DMS53 treated with DMSO at 0.1 percent for 48 hours (cell line): Measurements from ENCODE around the gene ADORA2A.

Experiments used
- DNase-seq: peaks from one replicate; lab custom pipeline; 2025; ENCODE audit not compliant: unreplicated experiment; lab: John Stamatoyannopoulos, UW

ADORA2A gene

DNA sequence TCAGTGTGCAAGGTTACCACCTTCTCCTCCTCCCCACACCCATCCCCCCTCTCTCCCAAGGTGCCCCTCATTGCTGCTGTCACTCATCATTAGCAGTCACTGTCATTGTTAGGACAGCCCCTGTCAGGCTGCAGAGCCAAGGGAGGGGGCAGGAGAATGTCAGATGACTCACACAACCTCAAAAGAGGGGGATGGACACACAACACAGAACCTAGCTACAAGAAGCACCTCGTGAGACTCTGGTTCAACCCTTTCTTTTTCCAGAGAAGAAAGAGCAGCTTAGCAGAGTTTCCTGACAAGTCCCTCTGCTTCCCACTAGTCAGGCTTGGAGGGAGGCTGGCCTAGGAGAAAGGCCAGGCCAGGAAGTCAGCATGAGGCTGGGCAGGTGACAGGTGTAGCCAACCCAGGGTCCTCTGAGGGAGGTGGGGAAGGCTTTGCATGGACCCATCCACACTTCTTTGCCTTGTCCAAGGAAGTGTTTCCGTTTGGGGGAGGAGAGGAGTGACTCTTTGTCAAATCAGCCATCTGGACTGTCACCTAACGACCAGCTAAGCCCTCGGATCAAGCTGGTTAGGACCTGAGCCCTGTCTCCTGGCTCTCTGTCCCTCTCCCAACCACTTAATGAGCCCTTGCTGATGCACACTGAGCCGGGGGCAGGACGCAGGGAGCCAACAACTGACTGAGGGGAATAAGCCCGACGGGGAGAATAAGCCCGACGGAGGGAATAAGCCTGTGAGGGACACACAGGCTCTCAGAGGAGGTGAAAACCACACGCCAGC is 18.3 kb downstream of the ADORA2A start:
- DNase-seq: no peak

DNA sequence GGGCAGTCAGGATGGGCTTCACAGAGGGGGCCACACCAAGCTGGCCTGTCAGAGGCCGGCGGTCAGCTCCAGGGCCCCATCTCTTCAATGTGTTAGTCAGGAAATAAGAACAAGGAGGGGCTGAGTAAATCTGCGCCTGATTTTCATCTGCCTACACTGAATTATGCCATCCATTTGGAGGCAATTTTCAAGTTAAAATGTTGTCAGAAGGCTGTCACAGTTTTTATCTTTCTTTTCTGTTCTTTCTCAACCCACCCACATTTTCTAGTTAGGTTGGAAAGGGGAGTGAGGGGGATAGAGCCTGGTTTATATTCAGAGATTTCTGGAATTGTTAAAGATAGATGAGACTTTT is 18.8 kb downstream of the ADORA2A start:
- DNase-seq: no peak

DNA sequence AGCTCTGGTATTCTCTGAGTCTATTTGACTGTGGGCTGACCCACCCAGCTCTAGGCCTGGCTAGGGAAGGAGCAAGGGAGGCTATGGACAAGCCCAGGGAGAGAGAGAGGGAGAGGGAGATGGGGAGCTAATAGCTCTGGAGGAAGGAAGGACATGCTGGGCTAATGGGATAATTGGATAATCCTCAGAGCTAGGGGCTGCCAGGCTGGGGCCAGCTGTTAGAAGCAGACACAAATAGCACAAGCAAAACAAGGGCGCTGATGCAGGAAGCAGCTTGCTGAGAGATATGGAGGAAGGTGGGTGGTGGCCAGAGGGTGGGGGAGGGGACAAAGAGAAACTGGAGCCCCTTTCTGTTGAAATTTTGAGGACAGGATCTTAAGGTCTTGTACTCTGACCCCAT is 23.2 kb downstream of the ADORA2A start:
- DNase-seq: no peak

DNA sequence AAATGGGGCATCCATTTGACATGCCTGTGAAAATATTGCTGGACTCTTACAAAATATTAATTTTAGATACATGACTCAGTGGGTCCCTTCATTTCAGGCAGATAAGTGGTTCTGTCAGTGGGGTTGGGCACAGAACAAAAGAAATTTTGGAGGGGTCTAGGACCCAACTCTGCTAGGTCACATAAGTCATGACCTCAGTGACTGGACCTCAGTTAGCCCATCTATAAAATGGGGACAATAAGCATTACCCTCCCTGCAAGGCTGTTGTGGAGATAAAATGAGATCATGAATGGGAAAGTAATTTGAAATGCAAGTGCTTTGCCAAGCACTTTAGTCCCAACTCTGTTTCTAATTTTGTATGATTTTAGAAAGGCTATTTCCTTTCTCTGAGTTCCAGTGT is 23.8 kb downstream of the ADORA2A start:
- no peak for DNase-seq

DNA sequence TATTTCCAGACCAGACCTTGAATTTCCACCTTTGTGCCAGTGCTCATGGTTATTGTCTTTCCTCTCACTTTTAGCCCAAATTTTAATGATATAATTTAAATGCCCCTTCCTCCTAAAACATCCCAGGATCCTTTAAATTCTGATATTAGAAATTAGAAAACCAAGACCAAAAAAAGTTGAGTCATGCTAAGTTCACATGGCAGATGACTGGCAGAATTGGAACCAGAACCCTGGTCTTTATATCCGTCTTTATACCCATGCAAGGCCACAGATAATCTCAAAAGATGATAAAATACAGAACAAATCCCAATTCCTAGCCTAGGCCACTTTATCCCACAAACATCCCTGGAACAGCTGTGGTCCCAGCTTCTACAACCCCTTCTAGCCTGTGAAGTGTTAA is 26.5 kb downstream of the ADORA2A start:
- no peak for DNase-seq

DNA sequence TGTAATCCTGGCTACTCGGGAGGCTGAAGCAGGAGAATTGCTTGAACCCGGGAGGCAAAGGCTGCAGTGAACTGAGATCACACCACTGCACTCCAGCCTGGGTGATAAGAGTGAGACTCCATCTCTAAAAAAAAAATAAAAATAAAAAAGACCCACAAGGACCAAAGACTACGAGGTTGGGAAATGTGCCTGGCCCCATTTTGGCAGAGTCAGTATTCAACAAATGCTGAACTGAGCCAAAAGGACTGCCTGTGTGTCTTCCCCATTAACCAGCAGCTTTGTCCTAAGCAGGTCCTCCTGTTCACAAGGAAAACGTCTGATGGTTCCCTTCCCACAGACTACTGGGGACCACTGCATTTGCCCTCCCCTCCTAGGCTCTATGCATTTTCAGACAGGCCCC is 27.6 kb downstream of the ADORA2A start:
- no peak for DNase-seq

DNA sequence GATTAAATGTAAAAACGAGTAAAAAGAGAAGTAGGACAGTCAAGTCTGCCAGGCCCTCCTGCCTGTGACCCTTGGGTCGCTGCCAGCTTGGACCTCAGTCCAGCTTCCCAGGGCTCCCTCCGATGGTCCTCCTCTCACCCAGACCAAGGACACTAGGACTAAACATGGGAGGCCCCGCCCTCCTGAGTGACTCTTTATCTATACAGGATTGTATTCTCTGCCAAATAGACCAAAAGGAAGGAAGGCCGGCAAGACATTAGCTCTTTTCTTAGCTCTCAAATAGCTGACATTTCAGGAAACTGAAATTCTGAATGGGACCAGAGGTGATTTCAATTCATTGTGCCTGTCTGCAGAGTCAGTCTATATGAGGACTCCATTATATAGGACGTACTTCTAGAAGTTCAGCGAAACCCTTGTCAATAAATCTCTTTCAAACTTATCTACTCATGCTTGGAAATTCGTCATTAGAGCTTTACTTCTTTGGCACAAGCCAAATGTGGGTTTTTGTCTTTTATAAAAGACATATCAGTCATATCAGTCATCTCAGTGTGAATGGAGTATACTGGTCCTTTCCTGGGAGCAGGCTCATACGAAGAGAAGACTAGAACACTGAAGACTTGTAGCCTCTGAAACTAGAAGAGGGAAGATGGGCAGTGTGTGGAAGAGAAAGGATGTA is 28.5 kb downstream of the ADORA2A start:
- DNase-seq: no peak

DNA sequence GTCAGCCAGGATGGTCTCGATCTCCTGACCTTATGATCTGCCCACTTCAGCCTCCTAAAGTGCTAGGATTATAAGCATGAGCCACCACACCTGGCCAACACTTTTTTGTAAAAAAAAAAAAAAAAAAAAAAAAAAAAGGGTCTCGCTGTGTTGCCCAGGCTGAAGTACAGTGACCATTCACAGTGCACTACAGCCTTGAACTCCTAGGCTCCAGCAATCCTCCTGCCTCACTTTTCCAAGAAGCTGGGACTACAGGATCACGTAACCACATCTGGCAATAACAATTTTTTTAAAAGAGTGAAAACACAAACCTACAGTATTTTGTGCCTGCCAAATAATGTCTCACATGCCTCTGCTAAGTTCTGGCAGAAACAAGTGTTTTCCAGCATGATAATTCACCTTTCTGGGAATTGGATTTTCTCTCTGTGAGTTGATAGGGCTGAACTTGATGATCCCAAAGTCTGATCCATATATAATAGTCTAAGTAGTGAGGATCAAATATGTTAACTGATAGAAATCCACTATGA is 30.6 kb downstream of the ADORA2A start:
- DNase-seq: no peak

DNA sequence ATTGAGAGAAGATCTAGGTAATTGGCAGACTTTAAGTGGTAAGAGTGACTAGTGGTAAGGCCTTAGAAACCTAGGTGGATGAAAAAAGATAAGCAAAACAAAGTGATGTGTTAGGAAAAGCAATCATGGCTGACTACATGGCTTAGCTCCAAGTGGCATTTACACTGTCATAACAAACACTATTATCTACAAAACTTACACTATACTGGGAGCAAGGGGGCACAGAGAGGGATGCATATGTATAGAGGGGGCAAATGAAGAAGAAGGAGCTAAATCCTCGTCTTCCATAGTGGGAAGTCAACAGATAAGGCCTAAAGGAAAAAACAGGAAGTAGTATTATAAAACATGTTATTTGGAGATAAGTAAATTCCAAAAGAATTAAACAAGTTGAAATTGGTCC is 32.5 kb downstream of the ADORA2A start:
- no peak for DNase-seq

DNA sequence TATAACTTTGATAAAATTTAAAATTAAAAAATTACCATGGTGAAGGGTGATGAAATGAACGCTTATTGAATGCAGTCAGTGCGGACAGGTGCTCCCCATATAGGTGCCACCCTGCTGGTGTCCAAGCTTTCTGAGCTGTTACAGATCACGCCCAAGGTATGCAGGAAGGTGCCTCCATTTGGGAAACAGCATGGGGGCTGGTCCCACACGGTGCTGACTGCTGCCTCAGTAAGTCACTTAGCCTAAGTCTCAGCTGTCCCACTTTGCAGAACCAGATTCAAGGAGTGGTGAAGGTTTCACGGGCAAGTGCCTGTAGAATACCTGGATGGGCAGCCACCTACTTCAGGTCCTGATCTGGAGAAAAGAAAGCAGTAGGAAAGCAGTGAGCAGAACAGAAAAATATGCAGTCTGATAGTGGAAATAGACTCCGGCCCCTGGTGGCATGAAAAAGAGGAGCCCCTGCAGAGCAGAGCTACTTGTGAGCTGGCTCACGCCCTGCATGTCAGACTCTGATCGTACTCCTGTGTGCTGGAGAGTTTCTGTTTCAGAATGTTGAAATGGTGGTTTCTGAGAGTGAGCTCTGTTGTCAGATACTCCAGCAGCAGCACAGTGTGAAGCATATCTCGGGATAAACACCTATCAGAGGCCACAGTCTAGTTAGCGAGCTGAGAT is 33.2 kb downstream of the ADORA2A start:
- no peak for DNase-seq

DNA sequence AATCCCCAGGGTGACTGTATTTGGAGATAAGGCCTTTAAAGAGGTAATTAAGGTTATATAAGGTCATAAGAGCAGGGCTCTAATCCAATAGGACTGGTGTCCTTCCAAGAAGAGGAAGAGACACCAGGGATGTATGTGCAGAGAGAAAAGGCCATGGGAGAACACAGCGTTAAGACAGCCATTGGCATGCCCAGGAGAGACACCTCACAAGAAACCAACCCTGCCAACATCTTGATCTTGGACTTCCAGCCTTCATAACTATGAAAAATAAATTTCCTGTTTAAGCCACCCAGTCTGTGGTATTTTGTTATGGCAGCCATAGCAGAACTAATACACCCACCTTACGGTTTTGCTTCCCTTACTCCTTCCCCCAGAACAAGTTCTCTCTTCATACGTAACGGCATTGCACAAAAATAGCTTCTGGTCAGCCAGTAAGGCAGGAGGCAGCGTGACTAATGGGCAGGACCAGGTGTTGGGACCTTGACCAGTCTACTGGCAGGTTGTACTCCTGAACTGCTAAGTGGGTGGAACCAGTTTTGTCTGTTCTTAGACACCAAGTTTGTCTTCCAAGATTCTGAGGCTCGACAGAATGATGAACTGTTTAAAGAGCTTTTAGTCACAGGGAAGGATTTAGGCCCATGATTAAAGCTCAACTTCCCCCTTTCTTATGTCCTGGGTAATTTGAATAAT is 35.8 kb downstream of the ADORA2A start:
- no peak for DNase-seq

DNA sequence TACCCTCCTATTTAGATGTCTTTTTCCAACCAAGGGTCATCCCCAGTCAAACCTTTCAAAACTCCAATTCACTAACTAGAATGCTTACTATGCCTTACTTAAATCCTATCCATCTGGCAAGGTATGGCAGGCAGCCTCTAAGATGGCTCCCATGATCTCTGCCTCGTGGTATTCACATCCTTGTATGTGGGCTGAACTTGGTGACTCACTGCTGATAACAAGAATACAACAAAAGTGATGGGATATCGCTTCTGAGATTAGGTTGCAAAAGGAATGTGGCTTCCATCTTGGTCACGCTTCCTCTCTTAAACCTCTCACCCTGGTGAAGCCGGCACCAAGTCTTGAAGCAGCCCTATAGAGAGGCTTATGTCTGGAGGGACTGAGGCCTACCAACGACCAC is 38.2 kb downstream of the ADORA2A start:
- no peak for DNase-seq

DNA sequence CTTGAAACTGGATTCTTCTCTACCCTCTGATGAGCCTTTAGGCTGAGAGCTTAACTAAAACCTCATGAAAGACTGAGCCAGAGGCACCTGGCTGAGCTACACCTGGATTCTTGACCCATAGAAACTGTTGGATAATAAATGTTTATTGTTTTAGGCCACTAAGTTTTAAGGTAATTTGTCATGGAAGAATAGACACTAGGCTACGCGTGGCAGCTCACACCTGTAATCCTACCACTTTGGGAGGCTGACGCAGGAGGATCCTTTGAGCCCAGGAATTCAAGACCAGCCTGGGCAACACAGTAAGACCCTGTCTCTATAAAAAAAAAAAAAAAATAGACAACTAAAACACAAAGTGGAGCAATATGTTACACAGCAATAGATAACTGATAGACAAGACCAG is 38.6 kb downstream of the ADORA2A start:
- no peak for DNase-seq

DNA sequence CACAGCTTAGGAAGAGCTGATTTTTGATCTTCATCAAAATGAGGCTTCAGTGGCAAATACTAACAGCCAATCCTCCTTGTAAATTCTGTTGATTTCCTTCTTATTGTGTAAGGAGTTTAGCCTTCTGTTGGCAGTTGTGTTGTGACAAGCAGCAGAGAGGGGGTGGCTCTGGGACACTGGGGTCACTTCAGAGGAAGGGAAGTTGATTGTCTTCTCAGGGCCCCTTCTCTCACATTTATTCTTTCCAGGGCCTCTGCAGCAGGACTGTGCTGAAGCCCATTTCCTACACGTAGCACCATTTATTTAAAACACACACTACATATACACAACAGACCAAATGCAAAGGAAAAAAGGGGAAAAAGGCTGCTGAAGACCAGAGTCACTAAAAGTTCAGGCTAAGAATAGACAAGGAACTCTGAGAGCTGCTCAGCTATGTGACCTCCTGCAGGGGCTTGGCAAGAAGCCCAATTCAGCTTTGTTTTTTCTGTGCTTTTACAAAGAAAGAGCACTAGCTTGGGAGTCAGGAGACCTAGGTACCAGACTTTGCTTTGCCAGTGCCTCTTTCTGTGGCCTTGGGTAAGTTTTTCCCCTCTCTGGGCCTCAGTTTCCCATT is 39.4 kb downstream of the ADORA2A start:
- DNase-seq: no peak

DNA sequence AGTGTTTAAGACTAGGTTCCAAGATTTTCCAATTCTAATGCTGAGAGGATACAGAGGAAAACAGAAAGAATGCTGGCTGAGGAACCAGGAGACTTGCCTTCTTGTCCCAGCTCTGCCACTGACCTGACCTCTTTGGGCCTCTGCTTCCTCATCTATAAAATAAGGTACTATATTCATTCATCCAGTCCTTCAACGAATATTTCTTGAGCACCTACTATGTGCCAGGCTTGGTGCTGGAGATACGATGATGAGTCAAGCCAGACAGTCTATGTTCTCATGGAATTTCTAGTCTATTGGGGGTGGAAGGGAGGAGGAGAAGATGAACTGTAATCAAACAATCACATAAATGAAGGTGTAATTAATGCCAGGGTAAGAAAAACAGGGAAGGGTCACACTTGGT is 39.9 kb downstream of the ADORA2A start:
- no peak for DNase-seq

DNA sequence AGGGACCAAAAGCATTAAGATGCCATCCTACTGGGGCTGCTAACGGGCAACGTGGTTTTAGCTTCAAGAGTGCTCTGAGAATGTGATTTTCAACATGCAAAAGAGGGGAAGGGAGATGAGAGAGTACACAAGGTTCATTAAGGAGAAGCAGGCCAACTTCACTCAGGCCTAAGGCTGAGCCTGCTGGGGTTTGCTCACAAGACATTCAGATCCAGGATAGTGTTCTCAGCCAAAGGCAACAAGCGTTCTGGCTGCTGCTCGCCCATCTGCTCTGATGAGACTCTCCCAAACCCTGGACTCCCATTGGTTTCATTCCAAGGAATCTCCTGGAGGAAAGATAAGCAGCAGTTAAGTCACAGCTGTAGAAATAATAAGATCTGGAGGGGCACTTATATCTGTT is 44.2 kb downstream of the ADORA2A start:
- DNase-seq: no peak

DNA sequence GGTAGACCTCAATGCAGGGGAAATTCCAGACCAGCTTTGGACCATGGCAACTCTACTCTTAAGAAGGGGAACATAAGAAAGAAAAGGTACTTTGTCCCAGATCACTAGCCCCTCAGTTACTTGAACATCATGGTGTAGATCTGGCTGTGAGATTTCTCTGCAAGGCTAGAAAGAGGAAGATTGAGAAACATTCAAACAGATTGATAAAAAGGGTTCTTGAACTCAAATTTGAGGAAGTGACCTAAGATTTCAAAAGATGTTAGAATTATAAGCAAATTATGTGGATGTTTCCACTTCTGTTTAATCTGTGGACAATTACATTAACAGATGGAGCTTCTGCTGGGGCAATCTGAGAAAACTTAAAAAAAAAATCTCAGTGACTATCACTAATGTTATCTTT is 45.9 kb downstream of the ADORA2A start:
- no peak for DNase-seq

DNA sequence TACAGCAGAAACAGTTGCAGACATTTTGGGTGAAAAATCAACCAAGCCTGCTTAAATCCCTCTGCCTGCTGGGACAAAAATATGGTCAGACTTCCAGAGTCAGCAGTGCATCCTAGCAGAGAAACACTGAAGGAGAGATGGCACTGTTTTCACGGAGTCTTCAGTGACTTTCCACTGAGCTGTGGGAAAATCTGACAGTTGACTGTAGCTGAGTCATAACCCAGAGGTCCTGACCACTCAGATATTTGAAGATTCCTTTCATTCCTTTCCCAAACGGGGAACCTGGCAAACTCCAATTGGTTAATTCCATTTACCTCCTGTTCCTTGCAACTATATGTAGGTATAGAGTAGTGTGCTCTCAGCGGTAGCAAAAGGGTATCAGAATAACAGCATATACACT is 46.8 kb downstream of the ADORA2A start:
- no peak for DNase-seq

DNA sequence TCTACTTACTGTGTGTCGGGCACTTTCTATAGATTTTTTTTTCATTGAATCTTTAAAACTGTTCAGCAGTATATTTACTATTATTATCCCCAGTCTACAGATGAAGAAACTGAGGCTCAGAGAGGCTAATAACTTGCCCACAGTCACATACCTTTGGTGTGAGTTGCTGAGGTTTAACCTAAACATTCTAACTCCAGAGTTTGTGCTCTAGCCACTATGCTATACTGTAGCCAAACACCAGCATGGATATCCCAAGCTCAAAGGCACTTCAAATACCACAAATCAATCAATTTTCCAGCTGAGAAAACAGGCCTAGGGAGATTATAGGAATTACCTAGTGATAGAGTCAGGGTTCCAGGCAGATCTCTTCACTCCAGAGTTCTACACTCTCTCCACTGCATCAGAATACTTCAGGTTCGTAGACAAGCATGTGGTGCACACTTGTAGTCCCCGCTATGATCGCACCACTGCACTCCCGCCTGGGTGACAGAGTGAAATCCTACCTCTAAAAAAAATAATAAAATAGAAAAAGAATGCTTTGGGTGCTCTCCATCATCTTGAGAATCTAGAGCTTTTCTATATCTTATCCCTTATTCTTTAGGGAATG is 47.4 kb downstream of the ADORA2A start:
- DNase-seq: no peak

DNA sequence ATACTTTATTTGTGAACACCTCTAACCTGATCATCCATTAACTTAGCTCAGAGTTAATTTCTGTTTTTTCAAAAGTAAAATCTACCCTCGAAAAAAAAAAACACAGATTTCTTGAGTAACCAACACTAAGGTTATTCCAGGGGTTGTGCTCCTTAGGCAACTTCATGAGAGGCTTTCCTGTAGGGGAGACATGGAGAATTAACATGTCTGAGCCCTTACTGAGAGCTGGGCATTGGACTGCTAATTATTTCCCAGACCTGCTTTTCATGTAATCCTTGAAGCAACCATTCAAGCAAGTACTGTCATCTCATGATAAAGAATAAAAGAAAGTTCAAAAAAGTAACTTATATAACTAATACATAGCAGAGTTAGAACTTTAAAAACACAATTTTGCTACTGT is 54.2 kb downstream of the ADORA2A start:
- no peak for DNase-seq

DNA sequence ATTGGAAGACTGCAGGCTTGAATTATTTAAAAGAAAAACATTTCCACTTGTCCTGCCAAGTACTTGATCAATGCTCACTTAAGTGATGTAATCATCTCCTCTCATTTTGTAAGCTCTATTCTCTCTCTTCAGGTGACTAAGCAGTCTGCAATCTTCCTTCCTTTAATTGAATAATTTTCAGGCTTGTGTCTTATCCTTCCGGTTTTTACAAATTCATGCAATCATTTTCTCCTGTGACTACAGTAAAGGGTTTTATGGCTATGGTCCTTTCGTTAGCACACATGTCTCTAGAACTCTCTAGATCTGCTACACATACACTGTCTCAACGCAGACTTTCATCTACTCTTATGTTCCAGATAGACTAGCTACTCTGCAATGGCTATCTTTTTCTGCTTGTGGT is 55.2 kb downstream of the ADORA2A start:
- DNase-seq: no peak
